GM21360 (cell line): ENCODE results near the gene PRKCB.

Experiments
- ATAC-seq: cut with Tn5 transposase; IDR thresholded peaks from one replicate; pipeline ENCODE4 v1.9.1; 2021; ENCODE audit warnings: mild to moderate bottlenecking, moderate library complexity; ENCODE audit not compliant: unreplicated experiment

The PRKCB gene

GRCh38 chr16:23863511-23864422 is 28.0 kb downstream of the PRKCB start:
- ATAC-seq: peak; percentile 61

DNA sequence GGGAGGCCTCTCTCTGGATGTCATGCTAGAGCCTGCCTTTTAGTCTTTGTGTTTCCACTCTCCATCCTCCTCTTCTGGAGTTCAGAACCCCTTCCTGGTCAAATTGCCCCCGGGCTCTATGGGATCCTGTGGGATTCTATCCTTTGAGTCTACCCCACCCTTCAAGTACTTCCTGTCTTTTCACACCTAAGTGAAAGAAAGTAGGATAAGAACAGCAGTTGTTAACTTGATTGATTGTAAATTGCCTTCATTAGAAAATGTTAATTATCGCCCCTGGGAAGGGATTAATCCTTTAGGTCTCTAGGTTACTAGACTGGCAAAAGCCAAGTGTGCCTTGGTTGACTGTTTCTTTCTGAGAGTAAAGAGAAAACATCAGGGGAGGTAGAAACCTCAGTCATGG is 30.1 kb downstream of the PRKCB start:
- no peak for ATAC-seq

- ATAC-seq: no peak
Measured at GRCh38 chr16:23866621-23867020, 30.8 kb downstream of the PRKCB start.

GRCh38 chr16:23867566-23867965 is 31.8 kb downstream of the PRKCB start:
- no peak for ATAC-seq

DNA sequence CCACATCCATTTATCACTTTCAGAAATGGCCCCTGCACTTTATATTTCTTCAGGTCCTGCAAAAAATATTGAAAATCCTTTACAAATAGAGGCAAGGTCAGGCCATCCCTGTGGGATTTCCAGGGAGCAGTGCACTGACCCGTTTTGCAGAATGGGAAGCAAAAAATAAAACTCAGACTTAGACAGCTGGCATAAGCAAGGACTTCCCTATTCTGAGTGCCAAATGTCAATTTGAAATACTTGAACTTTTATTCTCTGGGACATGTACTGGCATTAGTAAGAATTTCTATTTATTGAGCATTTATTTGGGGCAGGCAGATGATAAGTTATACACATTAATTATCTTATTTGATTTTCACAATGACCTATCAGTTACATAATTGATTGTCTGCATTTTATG is 32.4 kb downstream of the PRKCB start:
- ATAC-seq: no peak

DNA sequence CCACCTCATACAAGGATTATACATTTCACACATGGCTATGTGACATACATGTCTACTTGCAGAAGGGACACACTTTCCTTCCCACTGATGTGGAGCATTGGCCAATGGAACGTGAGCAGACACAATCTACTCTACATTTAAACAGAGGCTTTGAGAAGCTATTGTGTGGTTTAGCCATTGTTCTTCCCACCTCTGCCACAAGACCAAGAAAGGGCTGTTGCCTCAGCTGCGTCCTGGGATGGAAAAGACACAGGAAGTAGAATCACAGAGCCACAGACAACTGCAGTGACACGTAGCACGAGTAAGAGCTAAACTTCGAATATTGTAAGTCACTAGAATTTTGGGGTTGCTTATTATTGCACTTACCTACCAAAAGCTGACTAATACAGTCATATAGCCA is 33.3 kb downstream of the PRKCB start:
- ATAC-seq: no peak

DNA sequence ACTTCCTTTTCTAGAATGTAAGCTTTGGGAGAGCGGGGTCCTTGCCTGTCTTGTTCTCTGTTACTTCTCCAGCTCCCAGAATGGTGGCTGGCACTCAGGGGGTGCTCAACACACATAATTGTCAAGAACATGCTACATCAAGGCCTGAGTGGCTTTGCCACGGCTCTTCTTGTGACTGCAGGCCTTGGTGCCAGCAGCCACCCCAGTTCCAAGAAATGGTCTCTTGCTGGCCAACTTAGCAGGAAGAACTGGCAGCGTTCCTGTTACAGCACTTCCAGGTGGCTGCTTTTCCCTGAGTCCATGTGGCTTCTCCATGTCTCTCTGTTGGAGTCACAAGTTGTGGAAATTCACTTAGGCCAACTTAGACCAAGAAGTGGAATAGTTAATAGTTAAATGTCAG is 36.1 kb downstream of the PRKCB start:
- ATAC-seq: no peak

GRCh38 chr16:23874613-23875294 is 39.0 kb downstream of the PRKCB start:
- ATAC-seq: no peak

DNA sequence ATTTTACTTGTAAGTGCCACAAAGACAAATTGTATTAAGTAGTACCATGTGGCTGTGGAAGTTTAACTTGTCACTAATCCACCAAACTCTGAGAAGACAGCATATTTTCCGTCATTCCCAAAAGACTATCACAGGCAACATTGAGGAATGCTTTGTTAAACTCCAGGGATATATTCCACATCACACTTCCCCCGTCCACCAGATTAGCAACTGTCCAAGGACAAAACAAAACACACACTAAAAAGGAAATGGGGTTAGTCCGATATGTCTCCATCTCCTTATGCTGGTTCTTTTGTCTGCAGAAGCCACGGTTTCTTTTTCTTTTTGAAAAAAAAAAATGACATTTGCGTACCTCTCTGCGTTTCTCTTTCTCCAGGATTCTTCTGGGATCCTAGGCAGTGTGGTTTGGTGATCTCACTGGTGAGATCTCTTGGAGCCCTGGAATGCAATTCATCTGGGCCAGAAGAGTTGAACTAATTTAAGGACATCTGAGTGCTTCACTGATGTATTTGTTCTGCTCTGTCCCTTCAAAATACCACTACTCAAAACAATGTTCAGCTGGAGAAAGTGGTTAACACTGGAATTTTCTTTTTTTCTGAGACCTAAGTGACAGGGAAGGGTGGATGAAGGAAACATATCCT is 40.6 kb downstream of the PRKCB start:
- no peak for ATAC-seq

GRCh38 chr16:23877107-23878070 is 41.6 kb downstream of the PRKCB start:
- ATAC-seq: no peak

GRCh38 chr16:23879735-23880373 is 44.1 kb downstream of the PRKCB start:
- no peak for ATAC-seq

GRCh38 chr16:23889189-23889588 is 53.4 kb downstream of the PRKCB start:
- no peak for ATAC-seq

DNA sequence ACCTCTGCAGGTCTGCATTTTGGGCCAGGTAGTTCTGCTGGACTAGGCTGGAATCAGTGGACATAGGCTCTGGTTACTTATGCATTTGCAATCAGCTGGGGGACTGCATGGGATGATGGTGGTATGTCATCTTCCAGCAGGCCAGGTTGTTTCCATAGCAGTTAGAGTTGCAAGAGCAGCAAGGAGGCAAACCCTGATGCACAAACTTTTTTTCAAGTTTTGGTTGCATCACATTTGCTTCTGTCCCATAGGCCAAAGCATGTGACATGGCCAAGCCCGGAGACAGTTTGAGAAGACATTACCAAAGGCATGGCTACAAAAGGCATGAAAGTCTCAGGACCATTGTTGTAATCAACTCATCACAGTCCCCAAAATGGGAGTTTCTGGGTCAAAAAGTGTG is 58.2 kb downstream of the PRKCB start:
- no peak for ATAC-seq

DNA sequence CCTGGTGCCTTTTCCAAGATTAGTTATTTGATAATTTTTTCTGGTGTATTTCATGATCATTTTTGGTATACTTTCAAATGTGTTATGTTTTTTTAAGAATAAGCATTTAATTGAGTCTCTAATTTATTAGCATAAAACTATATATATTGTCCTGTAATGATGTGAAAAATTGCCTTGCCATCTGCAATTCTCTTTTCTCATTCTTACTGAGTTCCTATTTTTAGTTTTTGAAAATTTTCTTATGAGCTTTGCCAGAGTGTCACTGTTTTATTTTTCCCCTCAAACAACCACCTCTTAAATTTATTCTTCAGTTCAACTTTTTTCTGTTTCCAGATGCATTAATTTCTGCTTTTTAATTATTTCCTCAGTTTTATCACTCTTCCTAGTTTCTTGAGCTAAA is 59.3 kb downstream of the PRKCB start:
- ATAC-seq: no peak

DNA sequence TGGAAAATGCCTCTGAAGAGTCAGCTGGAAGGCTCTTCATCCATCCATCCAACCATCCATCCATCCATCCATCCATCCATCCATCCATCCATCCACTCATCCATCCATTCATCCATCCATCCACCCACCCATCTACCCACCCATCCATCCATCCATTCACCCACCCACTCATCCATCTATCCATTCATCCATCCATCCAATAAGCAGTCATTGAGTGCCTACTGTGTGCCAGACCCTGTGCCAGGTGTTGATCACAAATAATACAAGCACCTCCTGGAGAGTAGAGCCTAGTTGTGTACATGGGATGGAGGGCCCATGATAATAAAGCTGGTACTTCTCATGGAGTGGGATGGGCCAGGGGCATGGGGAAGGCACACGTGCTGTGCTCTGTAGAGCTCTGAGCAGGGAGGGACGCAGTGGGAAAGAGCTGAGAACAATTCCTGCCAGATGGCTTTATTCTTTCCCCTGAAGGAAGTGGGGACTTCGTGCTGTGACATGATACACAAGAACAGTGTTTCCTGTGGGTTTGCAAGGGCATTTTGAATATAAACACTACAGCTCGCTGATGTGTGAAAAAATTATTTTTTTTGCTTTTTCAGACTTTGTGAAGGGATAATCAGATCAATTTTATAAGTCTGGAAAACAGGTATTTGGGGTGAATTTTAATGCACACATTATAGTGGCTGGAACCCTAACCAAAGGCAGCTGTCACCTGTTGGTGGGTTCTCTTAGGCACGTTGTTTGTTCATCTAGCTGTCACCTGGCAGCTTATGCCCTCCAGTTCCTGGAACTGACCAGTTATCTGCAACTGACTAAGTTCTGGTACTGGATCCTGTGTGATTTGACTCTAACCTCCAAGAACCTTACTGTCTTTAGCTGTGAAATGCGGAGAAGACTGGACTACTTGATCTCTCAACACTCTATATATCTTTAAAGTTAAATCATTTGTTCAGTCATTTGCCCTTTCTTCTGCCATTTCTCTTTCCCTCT is 61.3 kb downstream of the PRKCB start:
- no peak for ATAC-seq

- no peak for ATAC-seq
Measured at GRCh38 chr16:23898682-23899430, 63.1 kb downstream of the PRKCB start.

GRCh38 chr16:23899869-23900268 is 64.1 kb downstream of the PRKCB start:
- no peak for ATAC-seq

- no peak for ATAC-seq
Measured at GRCh38 chr16:23900480-23901177, 64.8 kb downstream of the PRKCB start.
